Astrocyte (in vitro differentiated cells and primary cell): ENCODE data around the gene BICC1. TPM values are rescaled to one million over a fixed set of nuclear protein-coding genes. Genes with fewer than 3 reads are reported as not detected.

Source experiments
- DNase-seq: peaks from one replicate; pipeline ENCODE4 v3.0.0-alpha.2; 2010; ENCODE audit warnings: low read depth
- FAIRE-seq: peaks from 2 replicates; lab custom pipeline; 2011; peaks lifted over from hg19 to GRCh38; lab: Jason Lieb, UNC
- H2AFZ ChIP-seq: 2 replicates; pipeline ENCODE4 v1.6.0; 2012; ENCODE audit warnings: low read depth, low read length, inconsistent platforms
- H3K27ac ChIP-seq: 2 replicates; pipeline ENCODE4 v1.5.1; 2011; ENCODE audit warnings: low read depth, low read length, inconsistent platforms
- H3K27me3 ChIP-seq: 2 replicates; pipeline ENCODE4 v1.6.0; 2011; ENCODE audit warnings: low read length, inconsistent platforms; ENCODE audit not compliant: insufficient read depth
- H3K36me3 ChIP-seq: 2 replicates; pipeline ENCODE4 v1.5.1; 2011; ENCODE audit warnings: low read length, inconsistent platforms; ENCODE audit not compliant: insufficient read depth
- H3K4me1 ChIP-seq: 2 replicates; pipeline ENCODE4 v1.5.1; 2011; ENCODE audit warnings: low read length, inconsistent platforms; ENCODE audit not compliant: insufficient read depth
- H3K4me2 ChIP-seq: 2 replicates; pipeline ENCODE4 v1.6.0; 2012; ENCODE audit warnings: low read length, inconsistent platforms
- H3K4me3 ChIP-seq: 2 replicates; pipeline ENCODE4 v1.5.1; 2011; ENCODE audit warnings: low read depth, mild to moderate bottlenecking, low read length, inconsistent platforms; ENCODE audit not compliant: insufficient read depth
- H3K79me2 ChIP-seq: 2 replicates; pipeline ENCODE4 v1.6.0; 2012; ENCODE audit warnings: mild to moderate bottlenecking, low read length, inconsistent platforms; ENCODE audit not compliant: insufficient read depth
- H3K9ac ChIP-seq: 2 replicates; pipeline ENCODE4 v1.6.0; 2012; ENCODE audit warnings: mild to moderate bottlenecking, low read length, inconsistent platforms
- H3K9me3 ChIP-seq: 2 replicates; pipeline ENCODE4 v1.5.1; 2012; ENCODE audit warnings: low read depth, mild to moderate bottlenecking, low read length, inconsistent platforms; ENCODE audit not compliant: insufficient read depth
- H4K20me1 ChIP-seq: 2 replicates; pipeline ENCODE4 v1.6.0; 2012; ENCODE audit warnings: low read length, inconsistent platforms; ENCODE audit not compliant: insufficient read depth
- H3K27ac Mint-ChIP-seq: one replicate; pipeline ENCODE4 v1.8.0; 2021; ENCODE audit warnings: mild to moderate bottlenecking, mixed read lengths; ENCODE audit not compliant: unreplicated experiment
- H3K27me3 Mint-ChIP-seq: one replicate; pipeline ENCODE4 v1.8.0; 2021; ENCODE audit warnings: low read depth, mixed read lengths; ENCODE audit not compliant: unreplicated experiment
- H3K36me3 Mint-ChIP-seq: one replicate; pipeline ENCODE4 v1.8.0; 2021; ENCODE audit warnings: low read depth, mixed read lengths; ENCODE audit not compliant: unreplicated experiment
- H3K4me1 Mint-ChIP-seq: one replicate; pipeline ENCODE4 v1.8.0; 2021; ENCODE audit warnings: low read depth, mixed read lengths; ENCODE audit not compliant: unreplicated experiment
- H3K4me3 Mint-ChIP-seq: one replicate; pipeline ENCODE4 v1.8.0; 2021; ENCODE audit warnings: mild to moderate bottlenecking, moderate library complexity, mixed read lengths; ENCODE audit not compliant: unreplicated experiment
- H3K9me3 Mint-ChIP-seq: one replicate; pipeline ENCODE4 v1.8.0; 2021; ENCODE audit warnings: mild to moderate bottlenecking, mixed read lengths; ENCODE audit not compliant: unreplicated experiment
- EZH2 ChIP-seq: IDR thresholded peaks from 2 replicates; pipeline ENCODE4 v1.6.1; 2012; ENCODE audit warnings: mild to moderate bottlenecking, low read length, inconsistent platforms; ENCODE audit not compliant: insufficient read depth
- total RNA-seq: library from RNA; stranded (reverse); gene quantifications from 2 replicates; pipeline ENCODE4 v1.2.1, GENCODE V29; 2021
- TF ChIP-seq, protein P1 (sequence below): IDR thresholded peaks from 2 replicates; pipeline ENCODE4 v1.5.1; 2011; ENCODE audit warnings: low read depth, mild to moderate bottlenecking, inconsistent platforms, low read length, moderate library complexity; ENCODE audit not compliant: insufficient read depth

Gene BICC1
- total RNA-seq, 1 donor from 2014 or later = 23.0 TPM

DNA sequence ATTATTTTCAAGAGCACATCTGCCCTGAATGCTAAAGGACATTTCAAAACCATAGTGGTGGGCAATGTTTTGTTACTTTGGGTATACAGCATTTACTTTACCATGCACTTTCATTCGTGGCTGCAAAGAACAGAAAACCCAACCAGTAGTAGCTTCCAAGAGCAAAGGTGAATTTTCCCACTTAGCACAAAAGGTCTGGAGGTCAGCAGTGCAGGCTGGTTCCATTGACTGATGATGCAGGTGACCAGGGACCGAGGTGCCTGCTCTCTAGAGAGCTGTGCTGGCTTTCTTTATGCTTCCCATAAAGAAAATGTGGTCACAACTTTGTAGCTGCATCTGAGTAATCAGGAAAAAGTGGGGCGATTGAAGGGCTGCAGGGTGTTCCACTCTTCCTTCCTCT, 240.0 kb downstream of the BICC1 start:
- H4K20me1 ChIP-seq = peaks cover 26% of the 10 kb centered on the region
- TF ChIP-seq, protein P1, sequence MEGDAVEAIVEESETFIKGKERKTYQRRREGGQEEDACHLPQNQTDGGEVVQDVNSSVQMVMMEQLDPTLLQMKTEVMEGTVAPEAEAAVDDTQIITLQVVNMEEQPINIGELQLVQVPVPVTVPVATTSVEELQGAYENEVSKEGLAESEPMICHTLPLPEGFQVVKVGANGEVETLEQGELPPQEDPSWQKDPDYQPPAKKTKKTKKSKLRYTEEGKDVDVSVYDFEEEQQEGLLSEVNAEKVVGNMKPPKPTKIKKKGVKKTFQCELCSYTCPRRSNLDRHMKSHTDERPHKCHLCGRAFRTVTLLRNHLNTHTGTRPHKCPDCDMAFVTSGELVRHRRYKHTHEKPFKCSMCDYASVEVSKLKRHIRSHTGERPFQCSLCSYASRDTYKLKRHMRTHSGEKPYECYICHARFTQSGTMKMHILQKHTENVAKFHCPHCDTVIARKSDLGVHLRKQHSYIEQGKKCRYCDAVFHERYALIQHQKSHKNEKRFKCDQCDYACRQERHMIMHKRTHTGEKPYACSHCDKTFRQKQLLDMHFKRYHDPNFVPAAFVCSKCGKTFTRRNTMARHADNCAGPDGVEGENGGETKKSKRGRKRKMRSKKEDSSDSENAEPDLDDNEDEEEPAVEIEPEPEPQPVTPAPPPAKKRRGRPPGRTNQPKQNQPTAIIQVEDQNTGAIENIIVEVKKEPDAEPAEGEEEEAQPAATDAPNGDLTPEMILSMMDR = no peak
- TF ChIP-seq EZH2 = no peak
- no peaks in the 10 kb centered on the region for H3K9me3 Mint-ChIP-seq
- H2AFZ ChIP-seq = no peak overlapping the region
- H3K27ac Mint-ChIP-seq = no peak overlapping the region
- H3K36me3 ChIP-seq = no peaks in the 10 kb centered on the region
- H3K36me3 Mint-ChIP-seq = no peaks in the 10 kb centered on the region
- H3K4me3 ChIP-seq = no peak overlapping the region
- H3K27ac ChIP-seq = no peak overlapping the region
- no peak overlapping the region for H3K4me2 ChIP-seq
- H3K4me1 Mint-ChIP-seq = peaks cover 33% of the 10 kb centered on the region
- peaks cover 17% of the 10 kb centered on the region for H3K4me1 ChIP-seq
- FAIRE-seq = no peak
- no peaks in the 10 kb centered on the region for H3K27me3 Mint-ChIP-seq
- H3K9me3 ChIP-seq = no peaks in the 10 kb centered on the region
- DNase-seq = no peak
- peaks cover 30% of the 10 kb centered on the region for H3K79me2 ChIP-seq
- no peak overlapping the region for H3K4me3 Mint-ChIP-seq
- no peak overlapping the region for H3K9ac ChIP-seq
- H3K27me3 ChIP-seq = no peaks in the 10 kb centered on the region

DNA sequence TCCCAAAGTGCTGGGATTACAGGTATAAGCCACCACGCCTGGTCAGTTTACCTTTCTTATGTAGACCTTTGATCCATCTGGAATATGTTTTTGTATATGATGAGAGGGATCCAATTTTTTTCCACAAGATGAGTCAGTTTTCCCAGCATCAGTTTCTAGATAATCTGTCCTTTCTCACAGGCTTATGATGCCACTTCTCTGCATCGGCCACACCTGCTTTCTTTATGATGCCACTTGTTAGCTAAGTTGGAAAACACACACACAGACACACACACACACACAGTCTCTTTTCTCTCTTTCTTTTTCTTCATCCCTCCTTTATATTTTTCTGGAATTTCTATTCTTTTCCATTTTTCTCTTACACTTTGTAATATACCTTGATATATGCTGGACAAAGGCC, 240.8 kb downstream of the BICC1 start:
- peaks cover 28% of the 10 kb centered on the region for H4K20me1 ChIP-seq

More for the DNA sequence above, 240.8 kb downstream of the BICC1 start:
- H3K36me3 ChIP-seq = no peaks in the 10 kb centered on the region
- Mint-ChIP-seq H3K4me1 (peaks cover 38% of the 10 kb centered on the region), H3K27ac (no peak overlapping the region), H3K4me3 (peak overlapping the region; percentile 24), H3K9me3 (no peaks in the 10 kb centered on the region), H3K27me3 (no peaks in the 10 kb centered on the region), H3K36me3 (no peaks in the 10 kb centered on the region)
- H3K9me3 ChIP-seq = no peaks in the 10 kb centered on the region
- TF ChIP-seq EZH2 = no peak
- TF ChIP-seq, protein P1 = no peak
- FAIRE-seq (no peak), DNase-seq (no peak)
- H3K4me1 ChIP-seq = peaks cover 17% of the 10 kb centered on the region
- peaks cover 33% of the 10 kb centered on the region for H3K79me2 ChIP-seq
- no peak overlapping the region for H2AFZ ChIP-seq
- no peak overlapping the region for H3K9ac ChIP-seq
- no peak overlapping the region for H3K27ac ChIP-seq
- no peak overlapping the region for H3K4me3 ChIP-seq
- H3K27me3 ChIP-seq = no peaks in the 10 kb centered on the region
- no peak overlapping the region for H3K4me2 ChIP-seq
